GM21619 (cell line): ENCODE results near the gene D2HGDH.

ENCODE experiments used
- ATAC-seq: cut with Tn5 transposase; IDR thresholded peaks from one replicate; pipeline ENCODE4 v1.9.1; 2021; ENCODE audit not compliant: unreplicated experiment

The D2HGDH gene

GRCh38 chr2:241734467-241735208 is at the start of gene D2HGDH:
TSS of gene D2HGDH (plus strand) at chr2:241734630. CDS start at chr2:241735225, 595 bp downstream.
- peak; percentile 77 for ATAC-seq

- ATAC-seq, result no peak
Observed at GRCh38 chr2:241686324-241686649, 48.1 kb upstream of the D2HGDH start.

GRCh38 chr2:241686650-241687425 is 47.6 kb upstream of the D2HGDH start, which contains the start of gene DTYMK:
TSS of gene DTYMK (minus strand) at chr2:241686815. CDS start at chr2:241686783, 32 bp downstream.
- ATAC-seq, result peak; percentile 89

GRCh38 chr2:241689306-241689705 is 45.1 kb upstream of the D2HGDH start:
- ATAC-seq, result no peak

- no peak for ATAC-seq
Observed at GRCh38 chr2:241690202-241690717, 44.2 kb upstream of the D2HGDH start.

GRCh38 chr2:241692448-241692847 is 42.0 kb upstream of the D2HGDH start:
- ATAC-seq, result no peak

GRCh38 chr2:241695651-241696050 is 38.8 kb upstream of the D2HGDH start:
- ATAC-seq, result no peak

GRCh38 chr2:241701149-241701398 is 33.4 kb upstream of the D2HGDH start:
- ATAC-seq, result no peak

GRCh38 chr2:241701399-241702154 is 32.9 kb upstream of the D2HGDH start, which contains the start of gene ING5:
TSS of gene ING5 (plus strand) at chr2:241702039. CDS start at chr2:241702066, 27 bp downstream.
- peak; percentile 59 for ATAC-seq

- peak; percentile 70 for ATAC-seq
Observed at GRCh38 chr2:241702155-241703031, 32.0 kb upstream of the D2HGDH start.

- no peak for ATAC-seq
Observed at GRCh38 chr2:241703032-241703604, 31.3 kb upstream of the D2HGDH start.

GRCh38 chr2:241706537-241706936 is 27.9 kb upstream of the D2HGDH start:
- ATAC-seq, result no peak

- ATAC-seq, result no peak
Observed at GRCh38 chr2:241708879-241709278, 25.6 kb upstream of the D2HGDH start.

- no peak for ATAC-seq
Observed at GRCh38 chr2:241719093-241719492, 15.3 kb upstream of the D2HGDH start.

- no peak for ATAC-seq
Observed at GRCh38 chr2:241720099-241720498, 14.3 kb upstream of the D2HGDH start.

- no peak for ATAC-seq
Observed at GRCh38 chr2:241720560-241720959, 13.9 kb upstream of the D2HGDH start.

- no peak for ATAC-seq
Observed at GRCh38 chr2:241721852-241722251, 12.6 kb upstream of the D2HGDH start.

GRCh38 chr2:241722896-241723454 is 11.5 kb upstream of the D2HGDH start:
- ATAC-seq, result no peak

GRCh38 chr2:241724259-241724974 is 10.0 kb upstream of the D2HGDH start:
- no peak for ATAC-seq
